Measurements from ENCODE around the gene USP36. TPM values are rescaled to one million over a fixed set of nuclear protein-coding genes. Genes with fewer than 3 reads are reported as not detected.
A peak's percentile ranks its signal among the peaks of the same experiment; 100 is the strongest.

Gene USP36
- total and polyA plus RNA-seq, 5 donors = 16.2 to 42.9 (median 26.6) TPM

DNA sequence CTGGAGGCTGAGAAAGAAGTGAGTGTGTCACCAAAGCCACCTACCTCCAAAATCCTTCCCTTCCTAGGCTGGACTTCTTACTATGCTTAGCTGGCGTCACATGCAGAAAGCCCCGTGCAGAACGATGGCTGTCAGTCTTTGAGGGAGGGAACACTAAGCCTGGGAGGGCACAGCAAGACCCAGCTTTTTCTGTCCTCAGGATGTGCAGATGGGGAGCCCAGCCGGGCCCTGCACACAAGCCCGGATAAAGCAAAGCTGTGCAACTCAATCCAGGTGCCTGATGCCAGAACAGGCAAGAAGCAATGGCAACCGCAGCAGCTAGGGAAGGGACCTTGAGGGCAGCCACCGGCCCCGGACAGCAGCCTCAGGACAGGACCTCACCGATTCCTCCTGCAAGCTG is 13.9 kb upstream of the USP36 start:
- H3K27me3 ChIP-seq (ENCODE audit: control insufficient read depth, insufficient read depth) = no peaks in the 10 kb centered on the region
- H3K4me3 ChIP-seq (ENCODE audit: low read length) = no peak overlapping the region
- WGBS = 77% methylated on average over 9 of the region's 9 CpGs
- H3K9me3 ChIP-seq (ENCODE audit: control insufficient read depth, low read length) = no peaks in the 10 kb centered on the region
- intact Hi-C loops (cut with DNase I) = no loop called here
- ATAC-seq (no peak), DNase-seq (no peak)
- no peak overlapping the region for H3K27ac ChIP-seq (ENCODE audit: low read length)
- no peaks in the 10 kb centered on the region for H3K4me1 ChIP-seq (ENCODE audit: control insufficient read depth, insufficient read depth, low read length)

DNA sequence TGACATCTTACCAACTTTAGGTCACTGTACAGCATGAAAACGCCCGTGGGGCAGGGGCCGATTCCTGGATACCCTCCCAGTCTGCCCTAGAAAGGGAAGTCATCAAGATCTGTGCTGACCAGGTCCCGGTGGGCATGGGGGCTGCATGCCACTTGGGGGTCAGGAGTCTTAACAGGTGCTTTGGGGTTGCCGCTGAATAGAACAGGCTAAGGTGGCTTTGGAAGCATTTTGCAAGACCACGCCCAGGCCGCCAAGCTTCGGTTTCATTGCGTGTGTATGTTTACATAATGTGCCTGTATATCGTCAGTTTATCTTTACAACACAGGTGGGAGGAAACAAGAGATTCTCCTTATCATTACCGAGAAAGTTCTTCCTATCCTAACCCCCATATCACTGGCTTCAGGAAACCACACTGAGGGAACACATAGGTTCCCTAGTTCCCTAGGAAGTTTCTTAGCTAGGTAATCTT is 13.3 kb upstream of the USP36 start:
- H3K27me3 ChIP-seq (ENCODE audit: control insufficient read depth, insufficient read depth) = no peaks in the 10 kb centered on the region
- ATAC-seq = no peak
- H3K4me1 ChIP-seq (ENCODE audit: control insufficient read depth, insufficient read depth, low read length) = no peaks in the 10 kb centered on the region
- H3K27ac ChIP-seq (ENCODE audit: low read length) = no peak overlapping the region
- no peaks in the 10 kb centered on the region for H3K9me3 ChIP-seq (ENCODE audit: control insufficient read depth, low read length)
- no peak overlapping the region for H3K4me3 ChIP-seq (ENCODE audit: low read length)
- 76% methylated on average over 11 of the region's 11 CpGs for WGBS
- intact Hi-C loops (cut with DNase I) = no loop called here
- no peak for DNase-seq

GRCh38 chr17:78852709-78853121 is 12.1 kb upstream of the USP36 start:
- Histone ChIP-seq H3K27me3 (ENCODE audit: control insufficient read depth, insufficient read depth) (no peaks in the 10 kb centered on the region), H3K9me3 (ENCODE audit: control insufficient read depth, low read length) (no peaks in the 10 kb centered on the region), H3K27ac (ENCODE audit: low read length) (no peak overlapping the region), H3K4me3 (ENCODE audit: low read length) (no peak overlapping the region), H3K4me1 (ENCODE audit: control insufficient read depth, insufficient read depth, low read length) (no peaks in the 10 kb centered on the region)
- peak in 1 of 2 donors; percentile 40 for ATAC-seq
- WGBS = 72% methylated on average over 16 of the region's 16 CpGs
- peak in 1 of 3 donors; percentile 63 for DNase-seq
- intact Hi-C loops (cut with DNase I) = no loop called here

GRCh38 chr17:78849026-78849425 is 8.4 kb upstream of the USP36 start:
- H3K27ac ChIP-seq (ENCODE audit: low read length) = no peak overlapping the region
- no peaks in the 10 kb centered on the region for H3K27me3 ChIP-seq (ENCODE audit: control insufficient read depth, insufficient read depth)
- DNase-seq (no peak), ATAC-seq (no peak)
- no peaks in the 10 kb centered on the region for H3K4me1 ChIP-seq (ENCODE audit: control insufficient read depth, insufficient read depth, low read length)
- intact Hi-C loops (cut with DNase I) = no loop called here
- 93% methylated on average over 5 of the region's 5 CpGs for WGBS
- H3K9me3 ChIP-seq (ENCODE audit: control insufficient read depth, low read length) = no peaks in the 10 kb centered on the region
- H3K4me3 ChIP-seq (ENCODE audit: low read length) = no peak overlapping the region

- no peak for ATAC-seq
- 90% methylated on average over 3 of the region's 3 CpGs for WGBS
These were observed 6.4 kb upstream of the USP36 start for GRCh38 chr17:78847052-78847451.

DNA sequence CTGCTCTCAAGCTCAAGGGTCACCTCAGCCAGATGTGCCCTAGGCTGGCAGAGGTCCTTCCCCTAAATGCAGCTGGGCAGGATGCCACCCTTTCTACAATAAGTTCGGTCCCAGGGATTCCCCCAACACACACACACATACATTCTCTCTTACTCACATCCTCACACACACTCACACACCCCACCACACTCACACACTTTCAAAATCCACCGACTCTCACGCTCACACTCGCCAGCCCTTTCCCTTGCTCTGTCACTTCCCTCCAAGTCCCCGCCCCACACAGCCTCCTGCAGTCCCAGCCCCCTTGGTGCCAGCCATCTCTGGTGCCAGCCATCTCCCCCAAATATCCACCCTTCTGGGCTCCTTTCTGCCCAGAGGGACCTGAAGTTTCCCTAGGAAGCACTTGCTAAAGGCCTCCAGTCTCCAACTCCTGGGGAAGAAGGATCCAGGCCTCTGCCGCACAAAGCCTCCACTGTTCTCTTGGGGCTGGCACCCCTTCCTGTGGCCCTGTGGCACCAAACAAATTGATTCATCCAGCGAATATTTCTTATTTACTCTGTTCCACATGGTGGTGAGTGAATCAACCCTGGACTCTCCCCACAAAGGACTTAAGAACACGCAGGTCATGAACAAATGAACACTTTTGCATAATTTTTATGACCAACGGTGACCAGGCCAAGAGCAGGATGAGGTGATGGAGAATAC is 3.8 kb upstream of the USP36 start:
- Histone ChIP-seq H3K4me1 (ENCODE audit: control insufficient read depth, insufficient read depth, low read length) (no peaks in the 10 kb centered on the region), H3K27ac (ENCODE audit: low read length) (no peak overlapping the region), H3K4me3 (ENCODE audit: low read length) (no peak overlapping the region), H3K27me3 (ENCODE audit: control insufficient read depth, insufficient read depth) (no peaks in the 10 kb centered on the region), H3K9me3 (ENCODE audit: control insufficient read depth, low read length) (no peaks in the 10 kb centered on the region)
- no peak for ATAC-seq
- 72% methylated on average over 9 of the region's 9 CpGs for WGBS
- intact Hi-C loops (cut with DNase I) = no loop called here
- DNase-seq = no peak

More at GRCh38 chr17:78847052-78847451, 6.4 kb upstream of the USP36 start:
- Histone ChIP-seq H3K27me3 (ENCODE audit: control insufficient read depth, insufficient read depth) (no peaks in the 10 kb centered on the region), H3K4me1 (ENCODE audit: control insufficient read depth, insufficient read depth, low read length) (no peaks in the 10 kb centered on the region), H3K27ac (ENCODE audit: low read length) (no peak overlapping the region), H3K9me3 (ENCODE audit: control insufficient read depth, low read length) (no peaks in the 10 kb centered on the region), H3K4me3 (ENCODE audit: low read length) (no peak overlapping the region)
- DNase-seq = no peak
- intact Hi-C loops (cut with DNase I) = no loop called here

- no peak overlapping the region for H3K27ac ChIP-seq (ENCODE audit: low read length)
- no peaks in the 10 kb centered on the region for H3K27me3 ChIP-seq (ENCODE audit: control insufficient read depth, insufficient read depth)
- peaks cover 2% of the 10 kb centered on the region for H3K4me1 ChIP-seq (ENCODE audit: control insufficient read depth, insufficient read depth, low read length)
- ATAC-seq (no peak), DNase-seq (peak in 1 of 3 donors; percentile 15)
- 64% methylated on average over 10 of the region's 10 CpGs for WGBS
- H3K9me3 ChIP-seq (ENCODE audit: control insufficient read depth, low read length) = no peaks in the 10 kb centered on the region
- H3K4me3 ChIP-seq (ENCODE audit: low read length) = no peak overlapping the region
- intact Hi-C loops (cut with DNase I) = no loop called here
These were observed 2.4 kb upstream of the USP36 start for GRCh38 chr17:78842881-78843565.

GRCh38 chr17:78840530-78840779 is 159 bp downstream of the USP36 start:
- peak overlapping the region; percentile 80 for H3K4me3 ChIP-seq (ENCODE audit: low read length)
- no peaks in the 10 kb centered on the region for H3K27me3 ChIP-seq (ENCODE audit: control insufficient read depth, insufficient read depth)
- ATAC-seq (no peak), DNase-seq (no peak)
- WGBS = 1% methylated on average over 35 of the region's 35 CpGs
- intact Hi-C loops (cut with DNase I) = no loop called here
- H3K27ac ChIP-seq (ENCODE audit: low read length) = peak overlapping the region; percentile 85
- H3K4me1 ChIP-seq (ENCODE audit: control insufficient read depth, insufficient read depth, low read length) = peaks cover 2% of the 10 kb centered on the region
- H3K9me3 ChIP-seq (ENCODE audit: control insufficient read depth, low read length) = no peaks in the 10 kb centered on the region

DNA sequence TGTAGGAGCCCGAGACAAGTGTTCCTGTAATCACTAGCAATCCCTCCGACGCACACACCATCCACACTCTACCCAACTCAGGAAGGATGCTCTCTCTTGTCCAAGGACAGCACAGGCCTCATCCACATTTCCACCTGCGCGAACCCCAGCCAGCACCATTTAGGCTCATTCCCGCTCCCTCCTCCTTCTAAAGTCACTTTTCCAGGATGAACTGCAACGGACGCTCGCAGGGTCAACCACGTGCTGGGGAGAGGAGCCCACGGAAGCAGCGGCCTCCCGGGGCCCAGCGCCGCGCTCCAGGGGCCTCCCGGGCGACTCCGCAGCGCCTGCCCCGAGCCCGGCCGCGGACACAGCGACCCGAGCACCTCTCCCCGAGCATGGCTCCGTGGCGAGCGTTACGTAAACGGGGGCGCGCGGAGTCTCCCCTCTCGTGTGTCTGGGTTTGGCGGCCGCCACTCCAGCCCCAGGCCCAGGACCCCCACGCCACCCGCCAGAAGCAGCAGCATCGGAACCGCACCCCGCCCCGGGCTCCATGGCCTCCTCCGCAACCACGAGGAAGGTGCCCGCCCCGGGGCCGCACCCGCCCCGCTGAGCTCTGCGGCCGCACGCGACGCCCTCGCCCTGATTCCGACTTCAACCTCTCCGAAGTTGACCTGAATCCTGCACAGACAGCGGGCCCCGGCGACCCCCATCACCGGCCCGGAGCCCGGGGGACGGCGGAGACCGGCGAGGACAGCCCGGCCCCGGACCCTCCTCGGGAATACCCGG is 668 bp downstream of the USP36 start:
- Histone ChIP-seq H3K27me3 (ENCODE audit: control insufficient read depth, insufficient read depth) (no peaks in the 10 kb centered on the region), H3K4me3 (ENCODE audit: low read length) (peak overlapping the region; percentile 80), H3K4me1 (ENCODE audit: control insufficient read depth, insufficient read depth, low read length) (peaks cover 2% of the 10 kb centered on the region), H3K9me3 (ENCODE audit: control insufficient read depth, low read length) (no peaks in the 10 kb centered on the region), H3K27ac (ENCODE audit: low read length) (peak overlapping the region; percentile 85)
- WGBS = under 1% methylated on average over 73 of the region's 73 CpGs
- intact Hi-C loops (cut with DNase I) = no loop called here
- DNase-seq = peak in 2 of 3 donors; percentile 61 to 78
- peak; percentile 13 to 45 for ATAC-seq

GRCh38 chr17:78839235-78839761 is 1.3 kb downstream of the USP36 start:
- peak overlapping the region; percentile 85 for H3K27ac ChIP-seq (ENCODE audit: low read length)
- 20% methylated on average over 11 of the region's 11 CpGs for WGBS
- intact Hi-C loops (cut with DNase I) = no loop called here

DNA sequence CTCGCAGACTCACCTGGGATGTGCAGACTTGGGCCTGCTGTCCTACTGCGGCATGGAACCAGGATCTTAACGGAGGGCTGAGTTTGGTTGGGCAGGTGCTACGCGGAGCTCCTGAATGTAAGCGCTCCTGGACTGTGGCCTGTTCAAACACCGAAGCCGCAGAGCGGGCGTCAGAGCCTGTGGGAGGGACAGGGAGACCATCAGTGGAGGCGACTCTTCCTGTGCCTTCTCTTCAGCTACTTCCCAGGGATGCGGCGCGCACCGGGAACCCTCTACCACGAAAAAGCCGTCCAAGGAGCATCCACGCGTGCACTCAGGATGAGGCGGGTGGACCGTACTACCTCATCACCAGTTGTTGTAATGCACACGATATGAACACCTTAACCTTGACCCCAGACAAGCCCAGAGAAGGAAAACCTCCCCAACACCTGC is 2.0 kb downstream of the USP36 start:
- Histone ChIP-seq H3K27ac (ENCODE audit: low read length) (no peak overlapping the region), H3K9me3 (ENCODE audit: control insufficient read depth, low read length) (no peaks in the 10 kb centered on the region), H3K4me1 (ENCODE audit: control insufficient read depth, insufficient read depth, low read length) (peaks cover 2% of the 10 kb centered on the region), H3K4me3 (ENCODE audit: low read length) (no peak overlapping the region), H3K27me3 (ENCODE audit: control insufficient read depth, insufficient read depth) (no peaks in the 10 kb centered on the region)
- DNase-seq (no peak), ATAC-seq (no peak)
- 91% methylated on average over 22 of the region's 22 CpGs for WGBS
- intact Hi-C loops (cut with DNase I) = no loop called here

More at GRCh38 chr17:78839235-78839761, 1.3 kb downstream of the USP36 start:
- Histone ChIP-seq H3K27me3 (ENCODE audit: control insufficient read depth, insufficient read depth) (no peaks in the 10 kb centered on the region), H3K9me3 (ENCODE audit: control insufficient read depth, low read length) (no peaks in the 10 kb centered on the region), H3K4me1 (ENCODE audit: control insufficient read depth, insufficient read depth, low read length) (peaks cover 2% of the 10 kb centered on the region), H3K4me3 (ENCODE audit: low read length) (peak overlapping the region; percentile 80)
- ATAC-seq = no peak
- DNase-seq = no peak
